22Rv1 (cell line): Measurements from ENCODE around the gene ACTR10.

ENCODE experiments used
- H3K27ac ChIP-seq: fragments of 450-650 bp; 2 replicates; pipeline ENCODE4 v1.5.1; 2017
- ZFX ChIP-seq: fragments of 450-650 bp; IDR thresholded peaks from 2 replicates; pipeline ENCODE4 v1.6.1; 2017; ENCODE audit warnings: antibody characterized with exemption, borderline replicate concordance
- TF ChIP-seq, protein P1 (sequence below): fragments of 450-650 bp; IDR thresholded peaks from 2 replicates; pipeline ENCODE4 v1.5.1; 2017; ENCODE audit warnings: mild to moderate bottlenecking

The ACTR10 gene

GRCh38 chr14:58167057-58167456 lies 32.9 kb upstream of the ACTR10 start:
- H3K27ac ChIP-seq: no peak overlapping the region
- TF ChIP-seq, protein P1, sequence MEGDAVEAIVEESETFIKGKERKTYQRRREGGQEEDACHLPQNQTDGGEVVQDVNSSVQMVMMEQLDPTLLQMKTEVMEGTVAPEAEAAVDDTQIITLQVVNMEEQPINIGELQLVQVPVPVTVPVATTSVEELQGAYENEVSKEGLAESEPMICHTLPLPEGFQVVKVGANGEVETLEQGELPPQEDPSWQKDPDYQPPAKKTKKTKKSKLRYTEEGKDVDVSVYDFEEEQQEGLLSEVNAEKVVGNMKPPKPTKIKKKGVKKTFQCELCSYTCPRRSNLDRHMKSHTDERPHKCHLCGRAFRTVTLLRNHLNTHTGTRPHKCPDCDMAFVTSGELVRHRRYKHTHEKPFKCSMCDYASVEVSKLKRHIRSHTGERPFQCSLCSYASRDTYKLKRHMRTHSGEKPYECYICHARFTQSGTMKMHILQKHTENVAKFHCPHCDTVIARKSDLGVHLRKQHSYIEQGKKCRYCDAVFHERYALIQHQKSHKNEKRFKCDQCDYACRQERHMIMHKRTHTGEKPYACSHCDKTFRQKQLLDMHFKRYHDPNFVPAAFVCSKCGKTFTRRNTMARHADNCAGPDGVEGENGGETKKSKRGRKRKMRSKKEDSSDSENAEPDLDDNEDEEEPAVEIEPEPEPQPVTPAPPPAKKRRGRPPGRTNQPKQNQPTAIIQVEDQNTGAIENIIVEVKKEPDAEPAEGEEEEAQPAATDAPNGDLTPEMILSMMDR: no peak
- TF ChIP-seq ZFX: no peak

GRCh38 chr14:58167891-58168290 lies 32.1 kb upstream of the ACTR10 start:
- no peak for TF ChIP-seq ZFX
- no peak overlapping the region for H3K27ac ChIP-seq

DNA sequence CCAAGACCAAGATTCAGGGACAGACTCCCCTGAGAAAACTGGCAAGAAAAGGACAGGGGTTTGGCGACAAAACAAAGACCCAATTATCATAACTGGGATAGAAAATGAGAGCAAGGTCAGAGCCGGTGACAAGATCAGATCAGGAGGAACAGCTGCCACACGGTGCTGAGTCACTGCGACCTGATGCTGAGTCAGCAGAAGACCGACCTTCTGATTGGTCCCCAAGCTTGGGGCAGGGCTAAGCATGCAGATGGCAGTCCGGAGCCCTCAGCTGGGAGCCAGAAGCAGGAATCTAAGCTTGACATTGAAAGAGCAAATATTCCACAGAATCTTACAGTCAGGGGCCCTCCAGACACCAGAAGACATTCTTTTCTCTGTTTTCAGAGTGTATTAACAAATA lies 28.9 kb upstream of the ACTR10 start:
- TF ChIP-seq ZFX: no peak
- TF ChIP-seq, protein P1: no peak
- H3K27ac ChIP-seq: peak overlapping the region; percentile 57

- H3K27ac ChIP-seq: no peak overlapping the region
- TF ChIP-seq, protein P1: no peak
- no peak for TF ChIP-seq ZFX
Measured at GRCh38 chr14:58177125-58177524, 22.8 kb upstream of the ACTR10 start.

- no peak for TF ChIP-seq ZFX
- TF ChIP-seq, protein P1: no peak
- H3K27ac ChIP-seq: no peak overlapping the region
Measured at GRCh38 chr14:58189176-58189575, 10.8 kb upstream of the ACTR10 start.

DNA sequence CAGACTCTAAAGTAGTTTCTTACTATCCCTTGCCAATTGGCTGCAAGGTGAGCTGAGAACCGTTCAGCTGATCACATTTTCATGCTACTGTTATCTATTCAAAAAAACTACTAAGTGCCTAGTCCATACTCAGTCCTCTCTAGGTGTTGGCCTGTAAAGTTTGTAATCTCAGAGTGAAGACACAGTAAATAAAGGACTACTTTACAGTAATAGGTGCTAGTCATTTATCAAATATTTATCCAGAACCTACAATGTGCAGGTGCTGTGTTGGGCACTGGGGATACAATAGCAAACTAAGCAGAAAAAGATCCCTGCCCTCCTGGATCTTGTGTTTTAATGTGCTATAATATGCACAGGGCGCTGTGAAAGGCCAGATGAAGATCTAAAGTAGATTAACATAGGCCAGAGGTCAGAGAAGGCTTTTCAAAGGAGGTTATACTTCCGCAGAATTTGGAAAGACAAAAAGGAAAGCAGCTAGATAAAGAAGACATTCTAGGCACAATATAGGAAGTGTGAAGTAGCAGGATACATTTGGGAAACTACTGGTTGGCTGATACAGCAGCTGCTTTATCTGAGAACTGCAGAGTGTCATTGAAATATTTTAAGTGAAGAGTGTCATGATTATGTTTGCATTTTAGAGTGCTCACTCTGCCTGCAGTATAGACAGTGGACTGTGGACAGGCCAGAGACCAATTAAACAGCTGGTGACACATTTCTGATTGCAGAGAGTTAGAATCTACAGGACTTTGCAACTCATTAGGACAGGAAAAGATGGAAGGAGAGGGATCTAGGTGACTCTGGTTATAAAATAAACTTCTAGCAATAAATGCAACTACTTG lies 8.0 kb upstream of the ACTR10 start:
- no peak for TF ChIP-seq ZFX
- TF ChIP-seq, protein P1: no peak
- no peak overlapping the region for H3K27ac ChIP-seq

DNA sequence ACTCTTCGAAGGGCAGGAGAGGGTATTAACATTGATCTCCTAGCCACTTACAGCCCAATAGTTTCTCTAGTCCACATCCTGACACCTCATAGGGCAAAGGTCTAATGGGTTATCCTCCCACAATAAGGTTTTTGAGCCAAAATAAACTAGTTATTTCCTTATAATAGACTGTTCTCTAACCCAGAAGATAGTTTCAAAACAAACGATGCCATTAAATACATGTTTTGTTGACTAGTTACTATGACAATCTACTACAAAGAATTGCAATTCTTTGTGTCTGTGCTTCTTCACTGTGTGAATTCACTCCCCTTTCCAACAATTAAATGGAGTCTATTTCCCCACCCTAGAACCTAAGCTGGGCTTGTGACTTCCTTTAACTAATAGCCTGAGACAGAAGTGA lies 6.4 kb upstream of the ACTR10 start:
- TF ChIP-seq, protein P1: no peak
- no peak for TF ChIP-seq ZFX
- no peak overlapping the region for H3K27ac ChIP-seq

DNA sequence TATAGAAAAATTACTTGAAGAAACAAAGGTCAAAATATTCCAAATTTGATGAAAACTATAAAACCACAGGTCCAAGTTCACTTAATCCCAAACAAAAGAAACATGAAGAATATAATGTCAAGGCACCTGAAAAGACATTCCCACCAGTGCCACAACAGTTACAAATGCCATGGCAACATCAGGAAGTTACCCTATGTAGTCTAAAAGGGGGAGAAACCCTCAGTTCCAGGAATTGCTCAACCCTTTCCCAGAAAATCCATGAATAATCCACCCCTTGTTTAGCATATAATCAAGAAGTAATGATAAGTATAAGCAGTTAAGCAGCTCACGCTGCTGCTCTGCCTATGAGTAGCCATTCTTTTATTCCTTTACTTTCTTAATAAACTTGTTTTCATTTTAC lies 3.8 kb upstream of the ACTR10 start:
- H3K27ac ChIP-seq: no peak overlapping the region
- TF ChIP-seq, protein P1: no peak
- TF ChIP-seq ZFX: no peak
